Non-pigmented ciliary epithelial cell (primary cell): ENCODE measurements around the gene SUGCT.
"Not testable (repeated sequence)": the region's sequence is repeated elsewhere in the genome, so short reads cannot be mapped to it uniquely, and the experiment has no call there.

Experiments used
- DNase-seq: peaks from one replicate; pipeline ENCODE4 v3.0.0-alpha.2; 2010; ENCODE audit warnings: low read depth

Gene SUGCT

DNA sequence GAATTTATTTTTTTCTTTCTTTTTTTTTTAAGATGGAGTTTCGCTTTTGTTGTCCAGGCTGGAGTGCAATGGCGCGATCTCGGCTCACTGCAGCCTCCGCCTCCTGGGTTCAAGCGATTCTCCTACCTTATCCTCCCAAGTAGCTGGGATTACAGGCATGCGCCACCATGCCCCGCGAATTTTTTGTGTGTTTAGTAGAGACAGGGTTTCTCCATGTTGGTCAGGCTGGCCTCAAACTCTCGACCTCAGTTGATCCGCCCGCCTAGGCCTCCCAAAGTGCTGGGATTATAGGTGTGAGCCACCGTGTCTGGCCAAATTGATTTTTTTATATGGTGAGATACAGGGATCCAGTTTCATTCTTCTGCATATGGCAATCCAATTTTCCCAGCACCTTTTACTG, 5.1 kb downstream of the SUGCT start:
- not testable (repeated sequence) for DNase-seq

DNA sequence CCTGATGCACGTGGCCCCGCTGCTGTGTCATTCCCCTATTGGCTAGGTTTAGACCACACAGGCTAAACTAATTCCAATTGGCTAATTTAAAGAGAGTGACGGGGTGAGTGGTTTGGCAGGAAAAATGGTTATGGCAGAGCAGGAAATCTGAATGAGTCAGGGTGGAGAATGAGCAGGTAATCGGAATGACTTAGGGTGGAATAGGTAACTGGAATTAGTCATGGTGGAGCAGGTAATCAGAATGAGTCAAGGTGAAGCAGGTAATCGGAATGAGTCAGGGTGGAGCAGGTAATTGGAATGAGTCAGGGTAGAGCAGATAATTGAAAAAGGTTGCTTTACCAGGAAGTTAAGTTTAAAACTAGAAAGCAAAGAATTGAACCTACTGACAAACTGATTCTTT, 7.1 kb downstream of the SUGCT start:
- DNase-seq: not testable (repeated sequence)

DNA sequence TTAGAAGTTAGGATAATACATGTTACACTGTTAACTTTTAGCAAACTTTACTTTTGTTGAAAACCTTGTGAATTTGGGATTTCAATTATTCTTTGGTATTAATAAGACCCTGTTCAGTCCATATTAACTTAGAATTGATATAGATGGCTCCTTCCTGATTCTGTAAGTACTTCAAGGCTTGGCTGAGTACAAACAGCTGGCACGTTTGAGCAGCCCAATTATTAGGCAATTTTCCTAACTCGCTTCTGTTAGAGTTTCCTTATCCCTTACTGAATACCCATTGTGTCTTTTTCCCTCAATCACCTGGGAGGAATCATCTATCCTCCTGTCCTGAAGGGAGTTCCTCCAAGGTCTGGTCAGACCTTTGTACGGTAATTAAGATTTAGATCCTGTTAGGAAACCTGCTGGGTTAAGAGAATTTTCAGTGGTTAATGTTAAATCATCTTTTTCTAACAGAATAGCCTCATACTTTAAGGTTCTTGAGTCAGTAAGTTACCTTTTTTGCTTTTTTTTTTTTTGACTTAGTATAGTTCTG, 10.9 kb downstream of the SUGCT start:
- not testable (repeated sequence) for DNase-seq

DNA sequence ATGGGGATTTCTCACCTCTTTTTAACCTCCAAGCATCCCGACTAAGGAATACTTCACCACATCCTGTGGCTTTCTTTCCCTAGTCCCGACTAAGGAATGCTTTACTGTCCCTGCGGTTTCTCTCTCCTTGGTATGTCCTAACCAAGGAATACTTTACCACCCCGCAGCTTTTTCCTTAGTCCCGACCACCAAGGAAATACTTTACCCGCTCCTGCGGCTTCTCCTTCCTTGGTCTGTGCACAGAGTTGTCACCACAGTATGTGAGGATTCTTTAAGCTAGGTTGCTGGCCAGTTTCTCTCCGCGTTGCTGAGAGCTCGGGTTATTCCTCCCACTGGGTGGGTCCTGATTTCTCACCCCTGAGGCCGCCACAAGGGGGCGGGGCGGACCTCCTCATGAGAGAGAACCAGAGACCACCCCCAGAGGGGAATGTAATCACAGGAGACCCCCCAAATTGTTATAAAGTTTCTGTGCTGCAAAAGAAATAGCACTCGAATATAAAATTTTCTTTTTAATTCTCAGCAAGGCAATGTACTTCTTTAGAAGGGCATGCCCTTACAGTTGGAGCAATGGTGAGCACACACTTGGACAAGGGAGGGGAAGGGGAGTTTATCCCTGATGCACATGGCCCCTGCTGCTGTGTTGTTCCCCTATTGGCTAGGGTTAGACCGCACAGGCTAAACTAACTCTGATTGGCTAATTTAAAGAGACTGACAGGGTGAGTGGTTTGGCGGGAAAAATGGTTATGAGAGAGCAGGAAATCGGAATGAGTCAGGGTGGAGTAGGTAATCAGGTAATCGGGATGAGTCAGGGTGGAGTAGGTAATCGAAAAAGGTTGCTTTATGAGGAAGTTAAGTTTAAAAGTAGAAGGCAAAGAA, 12.8 kb downstream of the SUGCT start:
- no peak for DNase-seq

DNA sequence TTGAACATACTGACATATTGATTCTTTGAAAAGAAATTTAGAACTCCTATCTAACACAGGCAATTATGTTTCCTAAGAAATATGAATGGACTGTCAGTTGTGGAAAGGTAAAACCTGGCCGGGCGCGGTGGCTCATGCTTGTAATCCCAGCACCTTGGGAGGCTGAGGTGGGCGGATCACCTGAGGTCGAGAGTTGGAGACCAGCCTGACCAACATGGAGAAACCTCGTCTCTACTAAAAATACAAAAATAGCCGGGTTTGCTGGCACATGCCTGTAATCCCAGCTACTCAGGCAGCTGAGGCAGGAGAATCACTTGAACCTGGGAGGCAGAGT, 13.4 kb downstream of the SUGCT start:
- not testable (repeated sequence) for DNase-seq

DNA sequence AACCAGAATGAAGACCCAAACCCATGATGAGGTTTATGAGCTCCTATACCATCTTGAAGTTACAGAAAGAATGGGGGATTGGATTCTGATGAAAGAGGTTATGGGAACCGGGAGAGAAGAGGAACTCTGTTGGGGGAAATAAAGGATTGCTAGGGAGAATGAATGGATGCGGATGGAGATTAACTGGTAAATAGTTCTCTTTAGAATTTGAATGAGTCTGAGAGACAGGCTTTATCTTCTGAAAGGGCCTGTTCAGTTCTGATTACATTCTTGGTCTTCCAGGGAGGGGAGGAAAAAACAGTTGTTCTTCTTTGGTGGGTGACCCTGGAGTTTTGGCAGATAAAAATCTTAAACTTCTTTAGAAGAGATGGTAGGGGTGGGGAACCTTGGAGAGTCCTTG, 13.9 kb downstream of the SUGCT start:
- no peak for DNase-seq

DNA sequence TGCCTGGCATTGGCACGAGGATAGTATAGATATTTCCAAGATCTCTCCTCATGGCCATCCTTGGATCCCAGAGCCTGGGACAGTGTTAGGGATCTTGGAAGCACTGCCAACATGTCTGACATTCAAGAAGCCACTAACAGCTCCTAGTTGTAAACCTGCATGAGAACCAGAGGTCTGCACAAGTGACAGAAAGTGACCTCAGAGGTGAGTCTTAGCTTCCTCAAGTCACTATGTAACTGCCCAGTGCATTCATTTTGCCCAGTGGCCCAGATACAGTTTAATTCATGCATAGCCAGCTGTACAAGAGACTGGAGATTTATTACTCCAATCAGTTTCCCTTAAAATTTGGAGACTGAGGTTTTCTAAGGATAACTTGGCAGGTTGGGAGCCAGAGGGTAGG, 16.7 kb downstream of the SUGCT start:
- DNase-seq: no peak

DNA sequence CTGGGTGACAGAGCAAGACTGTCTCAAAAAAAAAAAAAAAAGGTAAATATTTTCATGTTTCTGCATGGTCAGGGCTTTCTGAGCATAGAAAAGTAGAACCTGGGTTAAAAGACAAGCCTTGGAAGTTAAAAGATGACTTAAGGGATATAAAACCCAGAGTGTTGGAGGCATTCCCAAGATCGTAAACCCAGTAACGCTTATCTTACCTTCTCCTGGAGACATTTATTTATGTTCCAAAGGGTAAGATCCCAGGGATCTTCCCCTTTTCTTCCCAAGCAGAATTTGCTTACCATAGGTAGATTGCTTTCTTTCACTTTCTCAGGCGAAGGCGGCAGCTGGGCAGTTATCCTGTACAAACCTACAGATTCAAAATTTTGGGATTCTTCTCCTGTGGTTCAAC, 22.2 kb downstream of the SUGCT start:
- no peak for DNase-seq

DNA sequence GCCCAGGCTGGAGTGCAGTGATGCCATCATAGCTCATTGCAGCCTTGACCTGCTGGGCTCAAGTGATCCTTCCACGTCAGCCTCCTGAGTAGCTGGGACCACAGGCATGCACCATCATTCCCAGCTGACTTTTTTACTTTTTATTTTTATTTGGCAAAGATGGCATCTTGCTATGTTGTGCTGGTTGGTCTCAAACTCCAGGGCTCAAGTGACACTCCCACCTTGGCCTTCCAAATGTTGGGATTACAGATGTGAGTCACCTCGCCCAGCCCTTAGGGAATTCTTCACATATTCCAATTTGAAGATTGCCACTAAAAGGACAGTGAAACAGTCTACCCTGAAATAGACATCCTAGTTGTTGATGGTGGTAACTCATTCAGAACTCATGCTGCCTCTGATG, 27.7 kb downstream of the SUGCT start:
- DNase-seq: no peak

DNA sequence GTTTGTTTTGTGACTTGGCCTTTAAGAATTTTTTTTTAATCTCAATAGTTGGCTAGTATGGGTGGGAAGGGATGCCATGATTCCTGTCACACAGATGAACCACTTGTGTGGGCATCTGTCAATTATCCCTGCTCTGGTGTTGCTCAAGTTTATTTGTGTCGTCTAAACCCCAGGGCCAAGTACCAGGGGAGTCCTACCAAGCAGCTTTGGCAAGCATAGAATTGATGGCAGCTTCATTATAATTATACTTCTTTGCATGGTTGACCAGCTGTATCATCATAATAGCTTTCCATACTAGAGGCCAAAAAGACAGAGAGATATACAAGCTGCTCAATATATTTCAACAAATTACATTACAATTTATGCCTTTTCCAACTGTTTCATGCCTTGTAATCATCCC, 30.4 kb downstream of the SUGCT start:
- DNase-seq: no peak

DNA sequence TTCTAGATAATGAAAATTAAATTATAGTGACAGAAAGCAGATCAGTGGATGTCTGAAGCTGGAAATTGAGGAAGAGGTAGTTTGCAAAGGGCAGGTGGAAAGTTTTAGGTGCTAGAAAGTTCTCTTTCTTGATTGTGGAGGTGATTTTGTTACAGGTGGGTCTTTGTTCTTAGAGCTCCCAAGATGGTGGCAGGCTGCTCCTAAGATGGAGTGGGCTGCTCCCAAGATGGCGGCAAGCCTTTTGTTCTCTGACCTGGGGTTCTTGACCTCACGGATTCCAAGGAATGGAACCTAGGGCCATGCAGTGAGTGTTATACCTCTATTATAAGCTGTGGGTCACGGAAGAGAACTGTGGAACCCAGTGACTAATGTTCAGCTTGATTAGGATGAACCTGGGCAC, 32.5 kb downstream of the SUGCT start:
- no peak for DNase-seq

DNA sequence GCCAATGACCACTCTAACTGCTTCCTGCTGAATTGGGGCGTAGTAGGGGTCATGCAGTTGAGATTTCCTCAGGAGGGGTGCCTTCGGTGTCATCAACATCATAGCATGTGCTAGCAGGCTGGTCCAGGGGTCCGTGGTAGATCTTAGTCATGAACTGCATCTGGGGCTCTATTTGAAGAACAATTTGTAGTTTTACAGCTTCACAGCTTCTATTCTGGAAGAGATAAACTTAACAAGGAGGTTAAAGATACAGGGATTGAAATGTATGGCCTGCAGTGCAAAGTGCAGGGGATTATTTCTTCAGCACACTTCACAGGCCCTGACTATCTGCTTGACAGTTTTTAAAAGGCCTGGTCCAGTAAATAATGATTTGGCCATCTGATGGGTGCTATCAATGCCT, 33.5 kb downstream of the SUGCT start:
- DNase-seq: not testable (repeated sequence)

DNA sequence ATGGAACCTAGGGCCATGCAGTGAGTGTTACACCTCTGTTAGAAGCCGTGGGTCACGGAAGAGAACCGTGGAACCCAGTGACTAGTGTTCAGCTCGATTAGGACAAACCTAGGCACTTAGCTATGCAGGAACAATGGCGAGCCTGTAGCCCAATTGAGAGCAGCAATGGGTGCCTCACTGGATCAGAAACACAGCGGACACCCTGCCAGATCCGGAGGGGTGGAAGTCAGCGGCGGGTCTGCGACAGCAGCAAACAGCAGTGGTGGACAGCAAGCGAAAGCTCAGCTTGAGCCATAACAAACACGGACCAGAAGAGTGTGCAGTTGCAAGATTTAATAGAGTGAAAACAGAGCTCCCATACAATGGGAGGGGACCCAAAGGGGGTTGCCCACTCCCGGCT, 38.3 kb downstream of the SUGCT start:
- DNase-seq: not testable (repeated sequence)

DNA sequence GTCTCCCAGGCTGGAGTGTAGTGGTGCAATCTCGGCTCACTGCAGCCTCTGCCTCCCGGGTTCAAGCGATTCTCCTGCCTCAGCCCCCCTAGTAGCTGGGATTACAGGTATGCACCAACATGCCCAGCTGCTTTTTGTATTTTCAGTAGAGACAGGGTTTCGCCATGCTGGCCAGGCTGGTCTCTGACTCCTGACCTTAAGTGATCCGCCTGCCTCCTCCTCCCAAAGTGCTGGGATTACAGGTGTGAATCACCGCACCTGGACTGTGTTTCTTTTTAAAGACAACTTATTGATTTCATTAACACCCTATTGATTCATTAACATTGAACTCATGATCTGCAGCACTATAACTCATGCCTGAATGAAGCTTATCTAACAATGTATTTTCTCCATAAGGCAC, 40.5 kb downstream of the SUGCT start:
- DNase-seq: not testable (repeated sequence)

DNA sequence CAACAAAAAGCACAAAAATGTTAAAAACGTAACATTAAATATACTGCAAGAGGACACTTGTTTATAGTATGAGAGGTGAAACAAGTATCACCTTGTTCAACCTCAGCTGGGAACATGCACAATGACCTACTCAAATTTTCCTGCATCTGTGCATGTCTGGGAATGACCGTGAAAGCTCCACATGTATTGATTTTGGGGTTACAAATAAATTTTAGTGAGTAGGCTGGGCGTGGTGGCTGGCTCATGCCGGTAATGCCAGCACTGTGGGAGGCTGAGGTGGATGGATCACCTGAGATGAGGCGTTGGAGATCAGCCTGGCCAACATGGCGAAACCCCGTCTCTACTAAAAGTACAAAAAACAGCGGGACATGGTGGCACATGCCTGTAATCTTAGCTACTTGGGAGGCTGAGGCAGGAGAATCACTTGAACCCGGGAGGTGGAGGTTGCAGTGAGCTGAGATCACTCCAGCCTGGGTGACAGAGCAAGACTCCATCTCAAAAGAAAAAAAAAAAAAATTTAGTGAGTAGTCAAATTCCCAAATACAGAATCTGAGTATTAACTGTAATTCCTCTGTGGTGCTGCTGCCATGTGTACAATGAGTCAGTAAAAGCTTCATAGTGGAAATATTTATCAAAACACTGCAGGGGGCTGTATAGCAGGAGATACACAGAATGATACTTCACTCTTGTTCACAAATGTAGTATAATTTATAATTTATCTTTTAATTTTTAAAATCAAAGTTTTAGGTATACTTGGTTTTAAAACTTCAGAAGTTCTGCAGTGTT, 41.1 kb downstream of the SUGCT start:
- DNase-seq: no peak

DNA sequence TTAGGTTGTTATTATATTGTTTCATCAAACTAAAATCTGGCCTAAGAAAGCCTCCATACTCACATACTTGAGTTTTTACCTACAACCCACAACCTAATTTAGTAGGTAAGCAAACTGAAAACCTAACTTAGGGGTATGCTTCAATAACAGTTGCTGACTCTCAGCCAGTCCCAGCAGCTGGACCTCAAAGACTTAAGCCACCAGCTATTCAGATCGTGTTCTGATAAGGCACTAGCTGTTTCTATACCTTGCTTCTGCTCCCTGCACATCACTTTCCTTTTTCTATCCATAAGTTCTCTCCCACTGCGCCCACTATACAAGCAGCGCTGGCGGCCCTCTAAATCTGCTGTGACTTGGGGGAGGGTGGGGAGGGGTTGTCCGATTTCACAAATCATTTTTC, 42.3 kb downstream of the SUGCT start:
- DNase-seq: no peak

DNA sequence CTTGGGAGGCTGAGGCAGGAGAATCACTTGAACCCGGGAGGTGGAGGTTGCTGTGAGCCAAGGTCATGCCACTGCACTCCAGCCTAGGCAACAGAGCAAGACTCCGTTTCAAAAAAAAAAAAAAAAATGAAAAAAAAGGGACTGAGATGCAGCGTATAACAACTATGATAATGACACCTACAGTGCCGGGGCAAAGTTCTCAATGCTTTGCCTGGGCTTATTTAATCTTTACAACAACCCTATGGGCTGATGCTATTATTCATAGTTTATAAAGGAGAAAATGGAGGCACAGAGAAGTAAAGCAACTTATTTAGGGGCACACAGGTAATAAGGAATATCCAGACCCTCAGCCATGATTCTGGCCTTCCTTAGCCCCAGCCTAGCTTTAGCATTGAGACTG, 47.6 kb downstream of the SUGCT start:
- DNase-seq: no peak

DNA sequence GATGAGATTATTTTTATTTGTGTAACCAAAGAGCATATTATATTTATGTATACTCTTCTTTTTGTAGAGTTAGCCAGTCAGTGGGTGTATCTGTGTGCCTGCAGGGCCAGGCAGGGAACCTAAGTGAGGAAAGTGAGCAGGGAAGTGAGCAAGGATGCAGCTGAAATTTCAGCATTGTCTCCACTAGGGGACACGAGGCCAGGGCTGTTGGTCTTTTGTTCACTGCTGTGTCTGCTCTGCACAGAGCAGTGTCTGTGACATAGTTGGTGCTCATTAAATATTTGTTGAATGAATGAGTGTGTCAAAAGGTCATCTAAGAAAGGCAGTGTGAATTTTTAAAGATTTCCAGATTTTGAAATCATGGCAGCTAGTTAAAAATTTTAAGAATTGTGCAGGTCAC, 51.8 kb downstream of the SUGCT start:
- DNase-seq: no peak

DNA sequence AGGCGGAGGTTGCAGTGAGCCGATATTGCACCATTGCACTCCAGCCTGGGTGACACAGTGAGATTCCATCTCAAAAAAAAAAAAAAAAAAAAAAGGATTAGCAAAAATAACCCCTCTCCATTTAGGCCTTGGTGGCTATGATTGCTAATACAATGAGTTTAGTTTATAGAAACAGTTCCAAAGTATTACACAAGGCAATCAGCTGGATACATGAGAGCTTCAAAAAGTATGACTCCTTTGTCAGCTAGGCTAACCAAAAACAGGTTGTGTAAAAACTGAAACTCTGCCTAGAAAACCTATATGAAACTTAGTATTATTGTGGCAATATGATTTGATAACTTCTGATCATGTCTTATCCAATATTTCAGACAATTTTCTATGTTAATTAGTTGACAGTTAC, 57.2 kb downstream of the SUGCT start:
- DNase-seq: no peak

DNA sequence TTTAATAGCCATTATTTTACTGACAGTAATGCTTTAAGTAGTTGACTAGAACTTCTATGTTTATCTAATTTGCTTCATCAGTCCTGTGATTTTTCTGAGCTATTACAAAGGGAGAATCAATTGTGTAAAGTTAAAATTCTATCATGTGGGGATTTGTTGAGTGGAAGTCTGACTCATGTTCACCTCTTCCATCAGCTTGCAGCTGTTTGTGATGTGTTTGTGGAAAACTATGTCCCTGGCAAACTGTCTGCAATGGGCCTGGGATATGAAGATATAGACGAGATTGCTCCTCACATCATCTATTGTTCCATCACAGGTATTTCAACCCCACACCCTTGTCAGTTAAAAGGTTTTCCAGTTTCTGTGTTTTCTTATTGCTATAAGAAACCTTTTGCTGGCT, 59.9 kb downstream of the SUGCT start:
- DNase-seq: peak; percentile 80

DNA sequence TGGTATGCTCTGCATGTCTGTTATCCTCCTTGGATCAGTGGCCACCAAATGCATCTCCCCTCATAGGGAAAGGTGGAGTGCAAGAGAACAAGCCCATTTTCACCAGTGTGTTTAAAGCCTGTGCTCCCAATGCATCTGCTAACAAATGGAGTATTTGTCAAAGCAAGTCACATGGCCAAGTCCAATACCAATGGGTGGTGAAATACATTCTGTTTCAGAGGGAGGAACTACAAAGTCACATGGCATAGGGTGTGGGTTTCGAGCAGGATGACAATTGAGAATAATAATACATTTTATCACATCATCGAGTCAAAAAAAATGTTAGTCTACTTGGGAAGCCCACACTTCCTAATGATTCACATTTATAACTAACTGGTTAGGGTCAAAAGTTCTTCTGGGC, 62.7 kb downstream of the SUGCT start:
- no peak for DNase-seq

DNA sequence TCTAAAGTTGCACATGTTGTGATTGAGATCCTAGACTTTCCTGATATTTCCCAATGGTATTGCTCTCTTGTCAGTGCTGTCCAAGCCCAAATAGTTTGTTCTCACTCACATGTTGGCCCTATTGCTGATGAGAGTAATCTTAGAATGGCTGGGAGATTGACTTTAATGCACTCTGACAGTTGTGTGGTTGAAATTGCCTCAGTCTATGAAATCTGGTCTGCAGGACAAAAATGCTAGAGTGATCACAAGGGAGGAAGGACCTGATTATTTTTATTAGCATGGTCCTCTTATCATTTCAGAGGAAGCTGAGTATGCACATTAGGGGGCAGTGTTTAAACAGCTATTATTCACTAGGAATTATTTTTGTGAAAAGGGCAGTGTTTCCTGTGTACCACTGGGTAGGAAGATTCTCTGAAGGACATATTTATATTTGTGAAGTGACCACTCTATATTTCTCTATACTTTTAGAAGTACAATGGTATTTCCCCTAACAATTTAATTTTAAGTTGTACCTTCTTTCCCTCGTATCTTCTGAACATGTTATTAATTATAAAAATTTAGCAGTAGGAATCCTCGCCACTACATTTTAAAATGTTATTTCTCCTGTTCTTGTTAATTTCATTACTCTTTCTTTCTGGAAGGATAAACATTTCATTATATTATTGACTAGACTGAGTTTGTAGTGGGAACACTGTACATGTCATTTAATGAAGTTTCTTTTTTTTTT, 64.4 kb downstream of the SUGCT start:
- peak; percentile 70 for DNase-seq

DNA sequence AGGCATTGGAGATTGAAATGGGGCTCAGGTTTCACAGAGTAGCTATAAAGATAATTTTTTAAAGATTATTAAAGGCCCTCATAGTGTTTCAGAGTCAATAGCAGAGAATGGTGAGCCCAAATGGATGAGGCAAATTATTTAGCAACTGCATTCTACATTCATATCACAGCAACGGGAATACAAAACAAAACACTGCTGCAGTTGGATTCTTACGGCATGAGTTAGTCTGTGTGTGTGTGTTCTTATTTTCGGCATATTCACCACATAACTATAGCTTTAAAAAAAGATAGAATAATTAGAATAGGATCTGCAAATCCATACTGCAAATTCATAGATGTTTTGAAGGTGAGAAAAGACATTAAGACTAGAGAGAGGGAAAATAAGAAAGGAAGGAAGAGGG, 66.0 kb downstream of the SUGCT start:
- DNase-seq: peak; percentile 85
